GM03348 (cell line): Measurements from ENCODE around the gene LAMC1.
"Not testable (repeated sequence)": the region's sequence is repeated elsewhere in the genome, so short reads cannot be mapped to it uniquely, and the experiment has no call there.

Source experiments
- DNase-seq: peaks from one replicate; pipeline ENCODE4 v3.0.0; 2012; ENCODE audit warnings: low spot score

Gene LAMC1

DNA sequence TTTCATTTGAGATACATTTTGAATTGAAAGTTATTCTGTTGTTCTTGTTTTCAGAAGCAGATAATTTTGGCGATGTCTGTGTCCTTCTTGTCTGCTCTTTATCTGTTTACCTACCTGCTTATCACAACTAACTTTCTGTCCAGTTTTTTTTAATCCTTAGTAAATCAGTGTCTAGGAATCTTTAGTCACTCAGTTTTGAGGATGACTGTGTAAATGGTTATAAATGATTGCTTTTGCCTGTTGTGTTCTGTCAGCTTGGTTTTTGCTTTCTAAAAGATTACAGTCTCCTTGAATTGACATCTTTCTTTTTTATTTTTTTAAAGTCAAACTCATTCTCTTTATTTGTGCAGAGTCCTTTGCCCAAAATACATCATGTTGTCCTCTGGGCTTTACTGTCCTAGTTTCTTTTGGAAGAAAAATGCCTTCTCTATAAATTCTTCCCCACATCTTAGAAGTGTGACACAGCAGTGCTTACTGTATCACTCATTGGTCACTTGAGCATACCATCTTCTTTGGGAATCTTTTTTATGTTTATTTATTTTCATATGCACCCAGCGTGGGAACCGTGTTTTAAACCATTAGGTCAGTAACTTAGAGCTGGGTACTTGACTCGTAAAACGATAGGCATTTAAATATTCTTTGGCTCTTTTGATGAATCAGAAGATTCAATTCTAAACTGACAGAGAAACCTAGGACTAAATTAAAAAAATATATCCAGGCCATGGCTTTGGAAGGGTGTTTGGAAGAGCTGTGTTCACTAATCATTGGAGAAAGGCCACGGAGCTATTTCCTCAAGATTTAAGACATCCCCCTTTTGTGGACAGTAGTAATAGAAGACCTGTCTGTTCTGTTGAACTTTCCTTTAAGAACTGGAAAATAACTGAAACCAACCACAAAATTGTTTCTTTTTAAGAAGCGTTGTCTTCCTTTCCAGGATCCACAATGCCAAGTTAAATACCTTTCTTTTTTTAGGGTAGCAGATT is 20.9 kb downstream of the LAMC1 start:
- peak; percentile 30 for DNase-seq

DNA sequence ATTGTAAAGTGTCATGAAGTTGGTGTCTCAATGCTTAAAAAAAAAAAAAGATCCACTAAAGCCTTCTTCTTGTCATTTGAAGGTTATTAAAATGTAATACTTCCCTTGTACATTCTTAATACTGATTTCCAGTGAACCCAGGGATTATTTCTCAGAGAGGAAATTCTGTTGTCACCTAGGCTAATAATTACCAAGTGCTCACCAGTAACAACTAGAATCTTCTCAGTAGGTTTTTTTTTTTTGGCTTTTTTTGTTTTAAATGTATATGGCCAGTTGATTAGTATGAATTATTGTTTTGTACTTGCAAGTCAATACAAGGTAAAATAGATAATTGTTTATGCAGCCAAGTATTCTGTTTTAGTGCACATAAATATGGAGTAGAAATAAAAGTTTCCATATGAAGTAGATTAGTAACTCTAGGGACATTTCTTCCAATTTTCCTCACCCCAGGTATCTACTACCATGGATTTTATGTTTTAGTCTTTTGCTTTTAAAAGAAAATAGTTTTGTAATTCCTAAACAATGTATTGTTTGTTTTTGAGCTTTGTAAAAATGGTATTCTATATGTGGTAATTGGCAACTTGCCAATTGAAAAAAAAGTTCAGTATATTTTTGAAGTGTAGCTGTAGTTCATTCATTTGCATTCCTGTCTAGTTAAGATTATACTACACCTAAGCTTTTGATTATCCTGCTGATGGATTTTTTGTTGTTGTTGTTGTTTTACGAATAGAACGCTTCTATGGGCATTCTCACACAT is 21.9 kb downstream of the LAMC1 start:
- no peak for DNase-seq

DNA sequence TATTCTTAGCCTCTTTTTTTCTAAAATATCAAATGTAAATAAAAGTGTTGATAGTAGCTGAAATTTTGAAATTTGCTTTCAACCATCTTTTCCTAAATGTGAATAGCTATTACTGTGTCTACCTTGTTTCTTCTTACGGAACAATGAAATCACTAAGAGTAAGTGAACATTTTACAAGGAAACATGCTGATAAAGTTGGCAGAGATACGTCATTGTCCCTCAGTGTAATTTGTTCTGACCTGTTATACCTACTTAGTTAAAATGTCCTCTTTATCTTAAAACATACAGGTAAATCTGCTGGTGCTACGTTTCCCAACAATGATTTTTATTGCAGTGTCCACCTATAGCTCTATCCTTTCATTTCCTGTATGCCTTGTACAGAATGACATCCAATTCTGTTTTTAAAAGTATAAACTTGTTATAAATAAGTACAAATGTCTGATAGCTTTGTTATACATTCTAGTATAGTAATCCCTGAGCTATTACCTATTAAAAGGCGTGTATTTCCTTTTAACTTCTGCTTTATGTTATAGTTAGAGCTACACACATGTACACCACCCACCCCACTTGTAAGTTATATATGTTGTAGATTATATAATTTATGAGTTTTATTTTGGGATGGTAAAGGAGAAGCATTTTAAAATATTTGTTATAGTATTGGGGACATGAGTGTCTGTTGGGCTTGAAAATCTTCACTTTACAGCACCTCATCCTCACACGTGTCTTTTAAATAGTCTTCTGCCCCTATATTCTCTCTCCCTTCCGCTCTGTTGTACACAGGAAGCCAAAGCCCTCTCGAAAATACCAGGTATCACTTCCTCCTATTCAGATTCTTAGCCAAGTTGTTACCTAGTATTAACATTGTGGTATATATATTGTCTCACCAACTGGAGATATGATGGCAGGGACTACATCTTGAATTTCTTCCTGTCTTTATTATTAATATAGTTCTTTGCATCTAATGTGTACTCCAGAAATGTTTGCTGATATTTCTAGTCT is 25.2 kb downstream of the LAMC1 start:
- DNase-seq, result no peak

DNA sequence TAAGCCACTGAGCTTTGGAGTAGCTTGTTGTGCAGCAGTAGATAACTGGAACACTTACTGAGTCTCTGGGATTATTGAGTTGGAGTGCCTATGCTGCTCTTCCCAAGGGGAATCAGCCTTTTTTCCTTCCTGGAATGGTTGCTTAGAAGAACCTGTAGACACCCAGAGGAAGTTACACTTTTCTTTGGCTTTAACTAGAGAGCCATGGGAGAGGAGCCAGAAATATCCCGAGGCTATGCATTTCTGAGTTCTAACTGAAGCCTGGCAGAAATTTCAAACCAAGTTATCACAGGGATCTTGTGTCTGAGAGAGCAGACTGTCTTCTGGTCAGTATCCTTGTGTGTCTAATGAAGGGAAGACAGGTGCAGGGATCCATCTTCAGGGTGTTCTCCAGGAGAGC is 28.3 kb downstream of the LAMC1 start:
- DNase-seq, result no peak

DNA sequence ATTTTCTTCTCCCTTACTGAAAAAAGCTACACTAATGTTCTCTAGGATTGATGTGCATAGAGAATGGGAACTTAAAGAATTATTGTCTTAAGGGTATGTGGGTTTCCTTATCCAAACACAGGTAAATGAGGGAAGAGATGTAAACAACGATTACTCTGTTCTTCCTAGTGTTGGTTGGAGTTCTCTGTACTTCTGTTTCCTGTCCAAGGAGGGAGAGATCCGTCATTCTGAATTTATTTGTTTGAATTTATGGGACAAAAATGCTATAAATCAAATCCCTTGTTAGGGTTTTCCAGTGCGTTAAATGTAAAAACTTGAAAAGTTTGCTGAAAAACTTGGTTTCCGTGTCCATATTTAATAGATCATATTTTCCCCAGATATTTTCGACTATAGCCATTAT is 29.6 kb downstream of the LAMC1 start:
- DNase-seq, result no peak

DNA sequence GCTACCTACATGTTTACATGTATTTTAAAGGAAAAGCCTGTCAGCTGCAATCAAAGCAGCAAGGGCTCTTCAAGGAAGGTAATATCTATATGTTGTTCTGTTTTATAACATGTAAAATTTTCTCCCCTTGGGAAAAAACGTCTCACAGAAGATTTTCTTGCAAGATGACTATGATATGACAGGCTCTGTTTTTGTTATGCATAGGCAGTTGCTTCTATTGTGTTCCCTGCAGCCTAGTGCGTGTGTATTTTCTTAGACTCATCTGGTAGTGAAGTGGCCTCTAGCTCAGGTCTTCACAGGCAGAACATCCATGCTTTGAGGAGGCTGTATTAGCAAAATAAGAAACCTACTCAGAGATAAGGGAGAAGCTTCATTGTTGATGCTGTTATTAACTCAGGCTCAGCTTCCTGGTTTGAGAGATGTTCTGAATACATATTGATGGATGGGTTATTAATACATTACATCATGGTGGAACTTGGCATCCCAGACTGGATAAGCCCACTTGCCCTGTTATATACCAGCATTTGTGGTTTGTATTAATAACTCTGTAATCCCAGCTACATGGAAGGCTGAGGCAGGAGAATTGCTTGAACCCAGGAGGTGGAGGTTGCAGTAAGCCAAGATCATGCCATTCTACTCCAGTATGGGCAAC is 35.8 kb downstream of the LAMC1 start:
- no peak for DNase-seq

DNA sequence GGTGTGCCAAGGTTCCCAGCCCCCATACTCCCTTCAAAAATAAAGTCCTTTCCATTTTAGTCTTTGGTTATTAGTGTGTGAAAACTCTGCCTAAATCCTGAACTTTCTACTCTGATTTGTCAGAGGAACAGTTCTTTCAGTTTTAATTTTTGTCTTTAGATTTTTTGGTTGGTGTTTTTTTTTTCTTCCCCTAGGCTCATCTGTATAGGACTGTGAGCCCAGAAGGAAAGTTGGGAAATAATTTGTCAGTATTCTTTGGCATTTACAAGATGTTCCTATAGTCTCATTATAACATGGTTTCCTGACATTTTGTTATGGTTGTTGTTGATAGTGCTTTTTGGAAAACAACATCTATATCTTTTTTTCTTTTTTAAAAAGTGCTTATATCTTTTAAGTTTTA is 38.0 kb downstream of the LAMC1 start:
- no peak for DNase-seq

DNA sequence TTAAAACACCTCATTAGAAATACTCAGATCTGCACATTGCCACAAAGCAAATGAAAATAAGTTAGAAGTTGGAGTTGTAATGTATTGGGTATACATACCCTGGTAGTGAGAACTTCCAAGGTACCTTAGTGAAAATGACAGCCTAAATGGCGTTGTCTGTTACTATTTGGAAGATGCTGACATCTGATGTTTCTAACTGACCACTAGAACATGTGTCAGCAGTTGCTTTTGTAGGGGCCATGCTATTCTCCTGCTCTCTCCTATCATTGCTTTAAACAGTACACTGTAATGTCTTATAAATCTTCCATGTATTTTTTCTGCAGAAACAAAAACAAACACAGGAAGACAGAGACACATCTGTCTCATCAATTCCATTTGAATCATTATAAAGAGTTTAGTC is 40.1 kb downstream of the LAMC1 start:
- no peak for DNase-seq

DNA sequence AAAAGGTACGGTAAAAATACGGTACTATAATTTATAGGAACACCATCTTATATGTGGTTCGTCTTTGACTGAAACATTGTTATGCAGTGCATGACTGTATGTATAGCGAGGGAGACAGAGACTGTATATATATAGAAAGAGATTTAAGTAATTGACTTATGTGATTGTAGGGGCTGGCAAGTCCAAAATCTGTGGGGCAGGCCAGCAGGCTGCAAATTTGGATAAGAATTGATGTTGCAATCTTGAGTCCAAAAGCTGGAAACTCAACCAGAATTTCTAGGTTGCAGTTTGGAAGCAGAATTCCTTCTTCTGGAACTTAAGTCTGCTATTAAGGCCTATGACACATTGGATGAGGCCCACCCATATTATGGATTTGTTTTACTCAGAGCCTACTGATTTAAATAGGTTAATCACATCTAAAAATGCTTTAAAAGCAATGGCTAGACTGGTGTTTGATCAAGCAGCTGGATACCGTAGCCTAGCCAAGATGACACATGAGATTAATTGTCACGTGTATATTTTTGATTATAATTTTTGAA is 42.0 kb downstream of the LAMC1 start:
- no peak for DNase-seq

DNA sequence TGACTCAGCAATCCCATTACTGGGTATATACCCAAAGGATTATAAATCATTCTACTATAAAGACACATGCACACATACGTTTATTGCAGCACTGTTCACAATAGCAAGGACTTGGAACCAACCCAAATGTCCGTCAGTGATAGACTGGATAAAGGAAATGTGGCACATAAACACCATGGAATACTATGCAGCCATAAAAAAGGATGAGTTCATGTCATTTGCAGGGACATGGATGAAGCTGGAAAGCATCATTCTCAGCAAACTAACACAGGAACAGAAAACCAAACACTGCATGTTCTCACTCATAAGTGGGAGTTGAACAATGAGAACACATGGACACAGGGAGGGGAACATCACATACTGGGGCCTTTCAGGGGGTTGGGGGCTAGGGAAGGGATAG is 43.2 kb downstream of the LAMC1 start:
- DNase-seq, result not testable (repeated sequence)

DNA sequence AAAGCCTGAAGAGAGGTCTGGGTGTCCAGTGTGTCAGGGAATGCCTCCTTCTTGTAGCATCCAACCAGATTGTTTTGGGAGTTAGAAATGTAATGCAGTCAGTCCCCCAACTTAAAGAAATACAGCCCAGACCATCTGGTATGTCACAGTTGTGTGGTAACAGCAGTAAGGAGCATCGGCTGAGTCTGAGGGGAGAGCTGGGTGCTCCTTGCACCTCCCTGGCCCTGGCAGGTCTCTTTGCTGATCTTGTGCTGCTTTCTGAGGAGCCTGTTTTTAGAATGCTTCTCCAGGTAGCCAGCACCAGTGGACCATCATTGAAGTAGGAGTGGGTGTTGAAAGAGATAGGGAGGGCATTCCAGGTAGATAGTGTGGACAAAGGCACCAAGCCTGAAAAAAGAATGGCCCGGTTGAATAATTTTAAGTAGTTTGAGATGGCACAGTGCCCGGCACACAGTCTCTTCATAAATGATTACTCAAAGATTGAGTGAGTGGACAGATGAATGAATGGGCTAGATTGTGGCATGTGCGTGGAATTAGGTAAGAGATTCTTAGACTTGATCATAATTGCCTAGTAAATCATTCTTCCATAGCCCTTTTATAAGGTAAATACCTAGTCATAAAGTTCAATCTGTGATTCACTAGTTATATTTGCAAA is 46.5 kb downstream of the LAMC1 start:
- no peak for DNase-seq

DNA sequence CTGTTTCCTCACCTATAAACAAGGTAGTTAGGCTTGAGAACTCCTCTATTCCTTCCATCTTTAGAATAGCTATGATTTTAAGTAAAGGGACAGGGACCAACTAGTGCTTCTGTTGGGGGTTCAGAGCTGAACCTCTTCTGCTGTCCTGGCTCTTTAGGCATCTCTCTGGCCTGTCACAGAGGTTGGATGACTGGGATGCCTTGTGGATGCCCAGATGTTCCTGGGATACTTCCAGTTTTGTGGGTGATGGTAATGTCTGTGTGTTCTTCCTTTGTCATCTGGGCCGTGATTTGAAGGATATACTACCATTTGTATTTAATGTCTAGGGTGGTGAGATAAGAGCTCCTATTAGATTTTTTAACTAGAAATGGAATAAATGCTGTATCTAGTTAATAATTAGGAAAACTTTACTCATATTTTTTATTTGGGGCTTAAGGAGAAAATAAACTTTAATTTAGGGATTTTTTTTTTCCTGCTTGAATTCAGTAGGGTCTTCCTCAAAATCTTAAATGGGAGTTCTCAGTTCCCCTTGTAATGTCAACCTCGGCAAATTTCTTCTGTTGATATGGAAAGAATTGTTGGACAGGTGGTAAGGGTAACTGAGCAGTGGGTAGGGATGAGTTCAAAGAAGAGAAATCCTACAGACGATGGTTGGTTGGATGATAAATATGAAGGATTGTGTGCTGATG is 47.2 kb downstream of the LAMC1 start:
- DNase-seq, result no peak

DNA sequence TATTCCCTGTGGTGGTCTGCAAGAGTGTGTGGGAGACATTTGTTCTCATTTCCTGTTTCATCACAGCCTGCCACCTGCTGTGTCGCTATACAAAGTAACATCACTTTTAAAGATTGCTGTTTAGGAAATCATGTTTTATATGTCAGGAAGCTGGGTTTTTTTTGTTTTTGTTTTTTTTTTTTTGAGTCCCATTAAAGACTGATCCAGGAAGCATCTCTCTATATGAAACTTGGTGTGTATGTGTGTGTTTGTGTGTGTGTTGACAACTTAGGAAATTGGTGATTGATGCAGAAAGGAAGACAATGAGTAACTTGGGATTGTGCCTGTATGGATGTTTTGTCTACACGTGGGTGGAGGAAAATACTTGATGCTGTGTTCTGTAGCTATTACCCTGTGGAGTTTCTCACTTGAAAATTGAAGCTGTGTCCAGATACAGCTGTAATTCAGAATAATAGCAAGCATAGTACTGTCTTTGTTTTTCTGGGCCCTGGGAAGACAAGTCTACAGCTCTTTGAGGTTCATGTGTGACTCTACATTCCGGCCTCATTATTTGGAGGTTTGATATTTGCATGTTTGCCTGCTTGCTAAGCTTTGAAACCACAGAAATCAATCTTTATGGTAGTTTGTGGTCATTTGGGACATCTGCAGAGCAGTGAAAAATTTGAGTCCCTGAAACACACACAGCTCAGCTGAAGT is 47.9 kb downstream of the LAMC1 start:
- peak; percentile 61 for DNase-seq

DNA sequence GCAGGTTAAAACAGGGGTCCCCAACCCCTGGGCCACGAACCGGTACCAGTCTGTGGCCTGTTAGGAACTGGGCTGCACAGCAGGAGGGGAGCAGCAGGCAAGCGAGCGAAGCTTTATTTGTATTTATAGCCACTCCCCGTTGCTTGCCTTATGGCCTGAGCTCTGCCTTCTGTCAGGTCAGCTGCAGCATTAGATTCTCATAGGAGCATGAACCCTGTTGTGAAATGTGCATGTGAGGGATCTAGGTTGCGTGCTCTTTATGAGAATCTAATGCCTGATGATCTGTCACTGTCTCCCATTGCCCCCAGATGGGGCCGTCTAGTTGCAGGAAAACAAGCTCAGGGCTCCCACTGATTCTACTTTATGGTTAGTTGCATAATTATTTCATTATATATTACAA is 49.4 kb downstream of the LAMC1 start:
- not testable (repeated sequence) for DNase-seq

DNA sequence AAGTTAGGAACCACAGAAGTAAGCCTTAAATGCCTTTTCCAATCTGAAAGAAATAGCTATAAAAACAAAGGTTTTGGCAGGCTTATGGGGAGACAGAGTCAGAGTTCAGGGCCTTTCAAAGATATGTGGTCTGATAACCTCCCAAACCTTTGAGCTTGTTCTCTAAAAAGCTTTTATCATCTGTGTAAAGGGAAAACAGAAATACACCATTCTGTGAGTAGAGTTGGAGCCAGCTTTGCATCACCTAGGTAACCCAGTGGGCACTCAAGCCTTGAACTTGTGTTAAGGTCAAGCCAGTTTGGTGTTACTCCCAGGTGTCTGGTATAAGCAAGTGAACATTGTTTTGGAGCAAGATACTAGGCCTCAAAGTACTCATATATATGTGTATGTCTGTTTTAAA is 50.1 kb downstream of the LAMC1 start:
- DNase-seq, result no peak

DNA sequence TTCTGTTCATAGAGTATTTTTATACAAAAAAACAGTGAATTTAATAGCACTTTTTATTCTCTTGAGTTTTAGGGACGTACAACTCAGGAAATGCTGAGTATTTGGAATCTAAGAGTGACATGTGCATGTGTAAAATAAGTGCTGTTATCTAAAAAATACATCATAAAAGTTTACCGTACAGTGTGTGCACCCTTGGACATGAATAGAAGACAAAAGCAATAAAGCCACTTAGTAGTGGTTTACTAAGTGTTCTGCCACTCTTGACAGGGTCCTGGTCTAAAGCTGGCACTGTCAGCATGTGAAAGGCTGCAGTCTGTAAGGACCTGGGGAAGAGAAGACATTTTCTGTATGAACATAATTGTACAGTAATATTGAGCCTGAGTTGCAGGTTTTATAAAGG is 51.0 kb downstream of the LAMC1 start:
- no peak for DNase-seq

DNA sequence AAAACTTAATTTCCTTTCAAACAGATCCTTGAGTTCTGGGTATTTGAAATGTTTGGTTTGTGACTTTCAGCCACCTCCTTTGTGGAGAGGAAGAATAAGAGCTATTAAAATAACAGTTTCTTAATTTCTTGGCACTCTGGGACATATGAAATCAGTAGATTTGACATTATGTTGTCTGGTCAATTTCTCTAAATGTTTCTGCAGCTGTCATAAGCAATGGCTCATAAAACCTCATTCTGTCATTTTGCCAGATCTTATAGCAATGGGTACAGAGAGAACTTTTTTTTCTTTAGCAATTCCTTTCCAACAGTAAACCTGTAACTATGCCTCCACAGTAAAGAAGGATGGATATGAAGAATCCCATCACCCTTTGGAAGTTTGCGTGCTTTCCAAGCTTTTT is 52.6 kb downstream of the LAMC1 start:
- DNase-seq, result no peak

DNA sequence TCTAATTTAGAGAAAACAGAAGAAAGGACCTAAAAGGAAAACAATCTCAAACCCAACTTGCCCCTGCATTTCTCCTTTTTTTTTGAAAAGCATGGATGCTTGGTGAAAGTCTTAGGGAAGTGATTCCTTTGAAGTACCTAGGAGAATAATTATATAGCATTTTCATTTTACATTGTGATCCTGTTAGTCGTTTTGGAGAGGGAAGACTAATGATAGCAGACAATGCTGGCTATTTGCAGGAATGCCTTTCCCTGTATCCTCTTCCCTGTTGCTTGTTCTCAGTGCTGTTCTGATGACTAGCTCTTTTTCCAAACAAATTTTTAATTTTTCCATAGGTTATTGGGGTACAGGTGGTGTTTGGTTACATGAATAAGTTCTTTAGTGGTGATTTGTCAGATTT is 53.9 kb downstream of the LAMC1 start:
- no peak for DNase-seq

DNA sequence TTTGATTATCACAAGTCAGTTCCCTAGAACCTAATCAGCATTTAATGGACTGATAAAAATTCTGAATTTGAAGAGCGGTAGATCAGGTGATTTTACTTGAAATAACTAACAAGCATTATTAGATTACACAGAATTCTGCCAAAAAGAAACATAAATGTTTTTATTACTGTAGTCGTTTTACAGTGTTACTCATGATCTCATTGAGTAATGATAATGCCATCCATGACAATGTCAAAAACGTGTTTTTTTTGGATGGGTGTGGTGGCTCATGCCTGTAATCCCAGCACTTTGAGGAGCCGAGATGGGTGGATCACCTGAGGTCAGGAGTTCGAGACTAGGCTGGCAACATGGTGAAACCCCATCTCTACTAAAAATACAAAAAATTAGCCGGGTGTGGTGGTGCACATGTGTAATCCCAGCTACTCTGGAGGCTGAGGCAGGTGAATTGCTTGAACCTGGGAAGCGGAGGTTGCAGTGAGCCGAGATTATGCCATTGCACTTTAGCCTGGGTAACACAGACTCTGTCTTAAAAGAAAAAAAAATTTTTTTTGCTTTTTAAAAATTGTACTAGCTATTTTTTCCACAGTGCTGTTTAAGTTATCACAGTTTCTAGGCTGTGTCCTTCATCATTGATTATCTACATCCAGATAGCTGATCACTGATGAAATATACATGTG is 56.6 kb downstream of the LAMC1 start:
- DNase-seq, result no peak
